Erythroblast (primary cell): Measurements from ENCODE around the gene FAHD2A.

ENCODE experiments used
- GATA1 ChIP-seq: IDR thresholded peaks from 2 replicates; pipeline ENCODE4 v1.6.1; 2011; ENCODE audit warnings: low read depth, mild to moderate bottlenecking, control low read depth, low read length, moderate library complexity
- POLR2A ChIP-seq: IDR thresholded peaks from 2 replicates; pipeline ENCODE4 v1.6.1; 2011; ENCODE audit warnings: mild to moderate bottlenecking, low read length

DNA sequence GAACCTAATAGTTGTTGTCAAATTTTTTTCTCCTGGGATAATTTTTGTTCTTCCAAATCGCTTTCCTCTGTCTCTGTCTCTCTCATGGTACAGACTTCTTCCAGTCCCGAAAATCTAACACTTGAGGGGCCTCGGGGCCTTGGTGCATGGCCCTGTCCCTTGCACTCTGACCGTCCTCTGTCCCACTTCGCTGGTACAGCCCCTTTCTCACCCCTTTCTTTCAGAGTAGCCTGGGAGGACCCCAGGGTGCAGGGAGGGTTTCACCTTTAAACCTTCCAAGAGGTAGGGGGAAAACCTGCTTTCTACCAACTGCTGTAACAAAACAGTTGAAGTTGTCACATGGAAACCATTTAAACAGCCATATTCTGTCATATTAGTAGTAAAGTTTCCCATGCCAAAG, 22.2 kb upstream of the FAHD2A start:
- TF ChIP-seq POLR2A (no peak), GATA1 (no peak)
